Gastrocnemius medialis (tissue), 4 donors: ENCODE results near the gene TSHZ1. TPM values are rescaled to one million over a fixed set of nuclear protein-coding genes. Genes with fewer than 3 reads are reported as not detected.

ENCODE experiments used
- ATAC-seq, 2 donors: fragments of 150-250 bp; one replicate each; pipeline ENCODE4 v1.9.1; 2016
- DNase-seq, 2 donors: peaks; one replicate each; pipeline ENCODE4 v3.0.0-alpha.2; 2019
- H3K27ac ChIP-seq, 4 donors: fragments of 200-600 bp; sonication (generic); 1 replicate in 1 of 4; 2 replicates in 3 of 4; pipeline ENCODE4 v1.5.1; 2016 to 2018; ENCODE audit warnings: mild to moderate bottlenecking in 2 of 4, moderate library complexity in 1 of 4
- H3K27me3 ChIP-seq, 3 donors: fragments of 200-600 bp; sonication (generic) in 2 of 3; 1 replicate in 1 of 3; 2 replicates in 2 of 3; pipeline versions ENCODE4 v1.5.1 to v1.6.0; 2016 to 2019; ENCODE audit warnings: mild to moderate bottlenecking in 1 of 3, moderate library complexity in 1 of 3
- H3K36me3 ChIP-seq, 2 donors: fragments of 200-600 bp; sonication (generic) in 1 of 2; one replicate each; pipeline ENCODE4 v1.5.1; 2017 to 2018
- H3K4me1 ChIP-seq, 2 donors: fragments of 200-600 bp; sonication (generic) in 1 of 2; one replicate each; pipeline ENCODE4 v1.5.1; 2016 to 2017; ENCODE audit warnings: mild to moderate bottlenecking in 2 of 2
- H3K4me3 ChIP-seq, 4 donors: fragments of 200-600 bp; sonication (generic) in 3 of 4; 1 replicate in 1 of 4; 2 replicates in 3 of 4; pipeline ENCODE4 v1.5.1; 2016 to 2019; ENCODE audit warnings: mild to moderate bottlenecking in 2 of 4
- H3K9me3 ChIP-seq, 3 donors: fragments of 200-600 bp; sonication (generic) in 2 of 3; 1 replicate in 1 of 3; 2 replicates in 2 of 3; pipeline ENCODE4 v1.5.1; 2016 to 2019
- POLR2A ChIP-seq, 2 donors: fragments of 450-650 bp; IDR thresholded peaks; one replicate each; pipeline ENCODE4 v1.6.1; 2017; ENCODE audit warnings: antibody characterized with exemption in 2 of 2, mild to moderate bottlenecking in 2 of 2, moderate library complexity in 2 of 2
- in situ Hi-C, 4 donors: fragments of 200-750 bp; cut with MboI; loops; one replicate each; pipeline versions ENCODE4 v1.15.0 to v1.8.0; 2017; ENCODE audit warnings: low sequenced_read_pairs in 4 of 4
- intact Hi-C: fragments of 100-400 bp; cut with DNase I; formaldehyde crosslinking; loops from one replicate; pipeline ENCODE4 v1.15.1; 2023; ENCODE audit warnings: low total_unique reads
- total RNA-seq, 4 donors: library from RNA; depleted of rRNA; stranded (reverse); fragments of >200 nt; gene quantifications; one replicate each; pipeline versions ENCODE4 v1.1.0 to v1.2.3, GENCODE V29; 2016
- TF ChIP-seq, protein P1 (sequence below), 5 experiments: fragments of 450-650 bp in 3 of 5; fragments of 200-600 bp in 2 of 5; sonication (generic) in 2 of 5; IDR thresholded peaks in 4 of 5; conservative IDR thresholded peaks in 1 of 5; 1 replicate in 4 of 5; 2 replicates in 1 of 5; pipeline ENCODE4 v1.5.1; 2016 to 2019; ENCODE audit warnings: antibody characterized with exemption in 5 of 5, mild to moderate bottlenecking in 3 of 5, moderate library complexity in 3 of 5

Gene TSHZ1
- total RNA-seq, 4 donors from 2014 or later = 5.9 to 7.9 (median 7.6) TPM

DNA sequence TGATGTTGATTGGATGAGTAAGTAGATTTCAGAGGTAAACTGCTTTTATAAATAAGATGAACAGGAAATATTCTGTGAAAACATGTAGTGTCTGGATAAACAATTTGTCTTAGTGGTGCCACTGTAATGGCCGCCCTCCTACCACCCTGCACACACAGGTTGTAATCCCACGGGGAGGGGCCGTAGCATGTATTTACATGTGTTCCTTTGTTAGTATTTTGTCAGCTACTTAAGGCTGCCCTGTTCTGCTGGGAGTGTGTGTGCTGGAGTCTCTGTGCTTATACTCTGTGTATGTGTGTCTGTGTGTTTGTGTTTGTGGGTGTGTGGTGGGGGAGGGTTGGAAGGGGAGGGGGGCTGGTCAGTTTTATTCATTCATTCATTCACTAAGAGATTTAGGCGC, 5.1 kb downstream of the TSHZ1 start:
- in situ Hi-C loops = no loop called here
- no peaks in the 10 kb centered on the region for H3K36me3 ChIP-seq
- peak overlapping the region in 2 of 4 donors; percentile 13 to 85 for H3K27ac ChIP-seq
- H3K4me1 ChIP-seq = peaks cover 66 to 75% of the 10 kb centered on the region in 2 donors
- H3K9me3 ChIP-seq = no peaks in the 10 kb centered on the region
- H3K4me3 ChIP-seq = no peak overlapping the region
- ATAC-seq (no peak), DNase-seq (no peak)
- intact Hi-C loops = loop anchor here (10.0 kb wide), 1 partner anchor 621 kb away; the partner anchor contains the start of gene ZNF407
- H3K27me3 ChIP-seq = no peaks in the 10 kb centered on the region
- TF ChIP-seq POLR2A (IDR thresholded peaks at IDR 0.05) = no peak
- TF ChIP-seq, protein P1, sequence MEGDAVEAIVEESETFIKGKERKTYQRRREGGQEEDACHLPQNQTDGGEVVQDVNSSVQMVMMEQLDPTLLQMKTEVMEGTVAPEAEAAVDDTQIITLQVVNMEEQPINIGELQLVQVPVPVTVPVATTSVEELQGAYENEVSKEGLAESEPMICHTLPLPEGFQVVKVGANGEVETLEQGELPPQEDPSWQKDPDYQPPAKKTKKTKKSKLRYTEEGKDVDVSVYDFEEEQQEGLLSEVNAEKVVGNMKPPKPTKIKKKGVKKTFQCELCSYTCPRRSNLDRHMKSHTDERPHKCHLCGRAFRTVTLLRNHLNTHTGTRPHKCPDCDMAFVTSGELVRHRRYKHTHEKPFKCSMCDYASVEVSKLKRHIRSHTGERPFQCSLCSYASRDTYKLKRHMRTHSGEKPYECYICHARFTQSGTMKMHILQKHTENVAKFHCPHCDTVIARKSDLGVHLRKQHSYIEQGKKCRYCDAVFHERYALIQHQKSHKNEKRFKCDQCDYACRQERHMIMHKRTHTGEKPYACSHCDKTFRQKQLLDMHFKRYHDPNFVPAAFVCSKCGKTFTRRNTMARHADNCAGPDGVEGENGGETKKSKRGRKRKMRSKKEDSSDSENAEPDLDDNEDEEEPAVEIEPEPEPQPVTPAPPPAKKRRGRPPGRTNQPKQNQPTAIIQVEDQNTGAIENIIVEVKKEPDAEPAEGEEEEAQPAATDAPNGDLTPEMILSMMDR (IDR thresholded peaks at IDR 0.05 in 4 of 5, conservative IDR thresholded peaks at IDR 0.05 in 1 of 5) = no peak

DNA sequence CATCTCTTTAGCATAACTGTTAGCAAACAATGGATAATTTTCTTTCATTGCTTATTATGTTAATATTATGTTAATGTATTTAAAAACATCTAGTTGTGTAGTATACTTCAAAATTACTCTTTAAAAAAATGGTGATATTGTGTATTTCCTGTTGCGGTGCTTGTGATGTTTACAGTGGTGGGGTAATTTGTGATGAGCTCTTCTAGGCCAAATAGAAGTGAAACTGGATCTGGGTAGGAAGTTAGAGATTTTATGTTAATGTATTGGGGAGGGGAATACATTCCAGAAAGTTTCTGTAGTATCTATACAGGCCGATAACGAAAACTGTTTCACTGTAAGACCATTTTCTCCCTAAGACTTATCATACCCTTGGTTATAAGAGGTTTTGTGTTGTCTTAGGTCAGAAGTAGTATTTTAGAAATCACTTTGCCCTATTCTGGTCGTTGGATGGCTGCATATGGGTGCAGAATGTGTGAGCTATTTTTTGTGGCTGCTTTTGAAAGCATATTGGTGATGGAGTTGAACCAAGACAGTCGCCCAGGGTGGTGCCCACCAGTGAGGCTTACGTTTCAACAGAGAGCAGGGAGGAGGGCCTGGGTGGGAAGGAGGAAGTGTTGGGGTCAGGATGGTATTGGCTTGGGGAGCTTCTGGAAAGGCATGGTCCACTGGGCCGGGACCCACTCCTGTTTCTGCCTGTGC, 5.8 kb downstream of the TSHZ1 start:
- H3K27me3 ChIP-seq = no peaks in the 10 kb centered on the region
- ATAC-seq (no peak), DNase-seq (no peak)
- H3K4me1 ChIP-seq = peaks cover 73 to 80% of the 10 kb centered on the region in 2 donors
- TF ChIP-seq, protein P1 (IDR thresholded peaks at IDR 0.05 in 4 of 5, conservative IDR thresholded peaks at IDR 0.05 in 1 of 5) = no peak
- TF ChIP-seq POLR2A (IDR thresholded peaks at IDR 0.05) = no peak
- in situ Hi-C loops = no loop called here
- intact Hi-C loops = loop anchor here (10.0 kb wide), 1 partner anchor 622 kb away; the partner anchor contains the start of gene ZNF407
- no peaks in the 10 kb centered on the region for H3K9me3 ChIP-seq
- no peak overlapping the region for H3K4me3 ChIP-seq
- peak overlapping the region in 3 of 4 donors; percentile 29 to 58 (median 47) for H3K27ac ChIP-seq
- no peaks in the 10 kb centered on the region for H3K36me3 ChIP-seq

DNA sequence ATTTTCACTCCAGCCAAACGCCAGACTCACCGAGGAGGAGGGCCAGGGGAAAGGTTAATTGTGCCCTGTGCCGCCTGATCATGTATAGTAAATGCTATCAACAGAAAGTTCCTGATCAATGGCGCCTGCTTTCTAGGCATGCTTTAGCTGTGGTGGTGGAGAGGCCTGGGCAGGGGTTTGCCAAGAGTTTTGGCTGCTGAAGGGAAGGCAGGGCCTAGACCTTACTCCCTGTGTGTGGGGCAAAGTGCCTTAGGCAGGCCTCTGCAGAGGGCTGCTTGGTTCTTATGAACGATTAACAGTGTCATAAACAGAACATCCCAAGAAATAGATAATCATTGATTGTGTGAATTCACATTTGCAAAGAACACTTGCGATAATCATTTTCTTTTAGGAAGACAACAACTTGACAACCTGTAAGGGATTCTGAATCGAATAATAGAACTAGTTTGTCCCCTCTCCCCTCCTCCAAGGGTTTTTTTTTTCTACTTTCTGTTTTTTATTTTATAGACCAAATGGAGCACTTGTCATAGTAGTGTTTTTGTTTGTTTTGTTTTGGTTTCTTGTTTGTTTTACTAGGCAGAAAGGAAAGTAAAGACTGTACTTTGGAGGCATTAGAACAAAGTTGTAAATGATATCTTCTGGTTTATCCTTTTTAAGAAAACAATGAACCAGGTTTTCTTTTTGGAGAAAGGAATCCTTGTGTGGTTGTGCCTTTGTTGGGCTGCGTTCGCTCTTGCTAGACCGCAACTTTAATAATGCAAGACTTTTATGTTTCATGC, 6.5 kb downstream of the TSHZ1 start:
- no peaks in the 10 kb centered on the region for H3K9me3 ChIP-seq
- H3K27ac ChIP-seq = peak overlapping the region in 3 of 4 donors; percentile 20 to 58 (median 29)
- H3K4me1 ChIP-seq = peaks cover 76 to 79% of the 10 kb centered on the region in 2 donors
- no peak overlapping the region for H3K4me3 ChIP-seq
- ATAC-seq (no peak), DNase-seq (no peak)
- TF ChIP-seq POLR2A (IDR thresholded peaks at IDR 0.05) = no peak
- TF ChIP-seq, protein P1 (IDR thresholded peaks at IDR 0.05 in 4 of 5, conservative IDR thresholded peaks at IDR 0.05 in 1 of 5) = no peak
- in situ Hi-C loops (no loop called here), intact Hi-C loops (loop anchor here (10.0 kb wide), 1 partner anchor 622 kb away; the partner anchor contains the start of gene ZNF407)
- no peaks in the 10 kb centered on the region for H3K27me3 ChIP-seq
- no peaks in the 10 kb centered on the region for H3K36me3 ChIP-seq

DNA sequence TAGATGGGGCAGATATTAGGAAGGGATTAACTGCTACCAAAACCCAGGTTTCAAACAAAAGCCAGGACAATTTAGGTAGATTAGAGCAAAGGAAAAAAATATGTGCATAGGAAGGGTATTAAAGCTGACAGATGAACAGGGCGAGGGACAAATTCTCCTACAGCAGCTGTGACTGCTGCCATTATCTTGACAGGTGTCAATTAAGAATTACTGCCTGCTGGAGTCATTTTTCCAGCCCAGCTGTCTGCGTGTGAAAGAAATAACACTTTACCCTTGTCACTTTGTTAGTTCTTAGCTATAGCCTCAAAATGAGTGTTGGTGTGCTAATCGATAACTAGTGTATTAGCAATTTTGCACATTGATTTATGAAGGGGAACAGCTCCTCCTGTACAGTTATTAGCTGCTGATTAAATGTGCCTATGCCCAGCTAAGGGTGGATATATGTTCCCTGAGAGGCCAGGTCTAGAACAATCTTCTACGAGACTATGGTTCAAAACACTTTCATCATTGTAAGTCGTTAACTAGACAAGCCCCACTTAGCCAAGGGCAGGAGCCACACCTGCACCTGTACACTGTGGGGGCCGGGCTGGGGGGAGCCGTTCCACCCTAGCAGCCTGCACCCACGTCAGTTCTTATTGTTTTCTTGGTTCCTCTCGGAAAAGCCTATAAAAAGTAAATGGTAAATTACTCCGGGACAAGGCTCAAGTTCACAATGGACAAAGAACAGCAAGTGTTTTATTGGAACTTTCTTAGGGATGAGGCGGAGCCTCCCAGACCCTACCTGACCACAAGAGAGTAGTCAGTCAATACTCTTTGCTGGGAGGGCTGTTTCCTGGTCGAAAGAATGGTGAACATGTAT, 7.7 kb downstream of the TSHZ1 start:
- Histone ChIP-seq H3K27ac (peak overlapping the region in 3 of 4 donors; percentile 29 to 58 (median 55)), H3K27me3 (no peaks in the 10 kb centered on the region), H3K4me1 (peaks cover 77 to 78% of the 10 kb centered on the region in 2 donors), H3K36me3 (no peaks in the 10 kb centered on the region), H3K4me3 (no peak overlapping the region), H3K9me3 (no peaks in the 10 kb centered on the region)
- TF ChIP-seq, protein P1 (IDR thresholded peaks at IDR 0.05 in 4 of 5, conservative IDR thresholded peaks at IDR 0.05 in 1 of 5) = no peak
- peak in 1 of 2 donors; percentile 13 for TF ChIP-seq POLR2A (IDR thresholded peaks at IDR 0.05)
- intact Hi-C loops = loop anchor here (10.0 kb wide), 1 partner anchor 623 kb away; the partner anchor contains the start of gene ZNF407
- in situ Hi-C loops = no loop called here
- DNase-seq (no peak), ATAC-seq (peak; percentile 17 to 45)
